ENCODE measurements around the gene USP43. TPM values are rescaled to one million over a fixed set of nuclear protein-coding genes. Genes with fewer than 3 reads are reported as not detected.
A peak's percentile ranks its signal among the peaks of the same experiment; 100 is the strongest.
"Not testable (repeated sequence)": the region's sequence is repeated elsewhere in the genome, so short reads cannot be mapped to it uniquely, and the experiment has no call there.

USP43 gene, protein sequence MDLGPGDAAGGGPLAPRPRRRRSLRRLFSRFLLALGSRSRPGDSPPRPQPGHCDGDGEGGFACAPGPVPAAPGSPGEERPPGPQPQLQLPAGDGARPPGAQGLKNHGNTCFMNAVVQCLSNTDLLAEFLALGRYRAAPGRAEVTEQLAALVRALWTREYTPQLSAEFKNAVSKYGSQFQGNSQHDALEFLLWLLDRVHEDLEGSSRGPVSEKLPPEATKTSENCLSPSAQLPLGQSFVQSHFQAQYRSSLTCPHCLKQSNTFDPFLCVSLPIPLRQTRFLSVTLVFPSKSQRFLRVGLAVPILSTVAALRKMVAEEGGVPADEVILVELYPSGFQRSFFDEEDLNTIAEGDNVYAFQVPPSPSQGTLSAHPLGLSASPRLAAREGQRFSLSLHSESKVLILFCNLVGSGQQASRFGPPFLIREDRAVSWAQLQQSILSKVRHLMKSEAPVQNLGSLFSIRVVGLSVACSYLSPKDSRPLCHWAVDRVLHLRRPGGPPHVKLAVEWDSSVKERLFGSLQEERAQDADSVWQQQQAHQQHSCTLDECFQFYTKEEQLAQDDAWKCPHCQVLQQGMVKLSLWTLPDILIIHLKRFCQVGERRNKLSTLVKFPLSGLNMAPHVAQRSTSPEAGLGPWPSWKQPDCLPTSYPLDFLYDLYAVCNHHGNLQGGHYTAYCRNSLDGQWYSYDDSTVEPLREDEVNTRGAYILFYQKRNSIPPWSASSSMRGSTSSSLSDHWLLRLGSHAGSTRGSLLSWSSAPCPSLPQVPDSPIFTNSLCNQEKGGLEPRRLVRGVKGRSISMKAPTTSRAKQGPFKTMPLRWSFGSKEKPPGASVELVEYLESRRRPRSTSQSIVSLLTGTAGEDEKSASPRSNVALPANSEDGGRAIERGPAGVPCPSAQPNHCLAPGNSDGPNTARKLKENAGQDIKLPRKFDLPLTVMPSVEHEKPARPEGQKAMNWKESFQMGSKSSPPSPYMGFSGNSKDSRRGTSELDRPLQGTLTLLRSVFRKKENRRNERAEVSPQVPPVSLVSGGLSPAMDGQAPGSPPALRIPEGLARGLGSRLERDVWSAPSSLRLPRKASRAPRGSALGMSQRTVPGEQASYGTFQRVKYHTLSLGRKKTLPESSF
- under 1 TPM in 3 of 4 donors, not detected in 1; 0.17 to 0.84 (median 0.17) TPM for total RNA-seq

DNA sequence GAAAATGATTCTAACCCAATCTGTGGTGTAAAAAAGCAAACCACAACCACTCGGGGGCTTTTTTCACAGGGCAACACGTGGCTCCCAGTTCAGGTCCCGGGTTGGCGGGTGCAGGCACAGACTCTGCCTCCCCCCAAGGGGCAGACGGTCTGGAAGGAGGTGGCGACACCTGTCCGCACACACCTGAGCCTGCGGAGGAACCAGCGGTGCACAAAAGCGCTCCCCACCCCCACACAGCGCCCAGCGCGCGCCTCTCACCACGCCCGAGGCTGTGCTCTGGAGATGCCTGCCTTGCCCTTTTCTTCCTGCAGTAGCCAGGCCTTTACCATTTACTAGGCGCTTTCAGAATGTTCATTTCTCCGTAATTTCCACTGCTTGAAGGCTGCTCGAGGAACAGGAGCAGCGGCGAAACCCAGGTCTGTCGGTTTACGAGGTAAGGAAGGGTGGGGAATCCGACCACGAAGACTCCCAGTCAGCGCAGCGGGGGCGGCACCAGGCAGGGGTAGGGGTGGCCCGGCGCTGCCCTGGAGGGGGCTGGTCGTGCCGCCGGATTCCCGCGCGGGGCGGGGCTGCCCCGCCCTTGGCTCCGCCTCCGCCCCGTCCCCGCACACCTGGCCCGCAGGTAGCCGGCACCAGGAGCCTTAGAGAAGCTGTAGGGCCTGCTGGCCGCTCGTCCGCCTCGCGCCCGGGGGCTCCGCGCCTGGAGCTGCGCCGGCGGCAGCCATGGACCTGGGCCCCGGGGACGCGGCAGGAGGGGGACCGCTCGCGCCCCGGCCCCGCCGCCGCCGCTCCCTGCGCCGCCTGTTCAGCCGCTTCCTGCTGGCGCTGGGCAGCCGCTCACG is at the start of gene USP43:
Gene USP43 (plus strand): TSS at position 608 of the 842 bp plus-strand sequence. CDS start 116 bp downstream, at position 724.
- intact Hi-C loops (cut with DNase I), result no loop called here
- peak within 1 kb of the TSS in 1 of 4 donors; percentile 11 for H3K27ac ChIP-seq (replicated peaks in 1 of 4)
- WGBS, result under 1% methylated on average over 17 of the region's 72 CpGs

DNA sequence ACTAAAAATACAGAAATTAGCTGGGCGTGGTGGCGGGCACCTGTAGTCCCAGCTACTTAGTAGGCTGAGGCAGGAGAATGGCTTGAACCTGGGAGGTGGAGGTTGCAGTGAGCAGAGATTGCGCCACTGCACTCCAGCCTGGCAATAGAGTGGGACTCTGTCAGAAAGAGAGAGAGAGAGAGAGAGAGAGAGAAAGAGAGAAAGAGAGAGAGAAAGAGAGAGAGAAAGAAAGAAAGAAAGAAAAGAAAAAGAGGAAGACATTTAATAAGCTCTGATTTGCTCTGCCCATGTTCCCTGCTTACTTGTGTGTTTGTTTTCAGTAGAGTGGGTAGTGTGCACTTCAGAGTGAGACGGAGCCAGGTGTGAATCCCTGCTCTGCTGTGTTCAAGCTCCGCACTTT is 47.7 kb upstream of the USP43 start:
- DNase-seq (ENCODE audit: extremely low spot score); H3K4me1 ChIP-seq; H3K9me3 ChIP-seq; intact Hi-C loops (cut with DNase I); H3K27ac ChIP-seq (replicated peaks in 1 of 4); H3K27me3 ChIP-seq; H3K4me3 ChIP-seq; H3K36me3 ChIP-seq: not testable (repeated sequence)
- 85% methylated on average over 5 of the region's 5 CpGs for WGBS

More for the DNA sequence above, at the start of gene USP43:
- no peak for DNase-seq (ENCODE audit: extremely low spot score)
- Histone ChIP-seq H3K27me3 (peaks cover 0 to 68% (median 21%) of the 10 kb centered on the region in 4 donors), H3K4me3 (peak within 1 kb of the TSS; percentile 49 to 56 (median 53)), H3K36me3 (no peaks in the 10 kb centered on the region), H3K4me1 (peaks cover 7 to 25% (median 21%) of the 10 kb centered on the region in 4 donors), H3K9me3 (no peaks in the 10 kb centered on the region)
- TF ChIP-seq EP300 (IDR thresholded peaks at IDR 0.05), result no peak
- TF ChIP-seq POLR2AphosphoS5 (IDR thresholded peaks at IDR 0.05), result no peak
- TF ChIP-seq, protein P1, sequence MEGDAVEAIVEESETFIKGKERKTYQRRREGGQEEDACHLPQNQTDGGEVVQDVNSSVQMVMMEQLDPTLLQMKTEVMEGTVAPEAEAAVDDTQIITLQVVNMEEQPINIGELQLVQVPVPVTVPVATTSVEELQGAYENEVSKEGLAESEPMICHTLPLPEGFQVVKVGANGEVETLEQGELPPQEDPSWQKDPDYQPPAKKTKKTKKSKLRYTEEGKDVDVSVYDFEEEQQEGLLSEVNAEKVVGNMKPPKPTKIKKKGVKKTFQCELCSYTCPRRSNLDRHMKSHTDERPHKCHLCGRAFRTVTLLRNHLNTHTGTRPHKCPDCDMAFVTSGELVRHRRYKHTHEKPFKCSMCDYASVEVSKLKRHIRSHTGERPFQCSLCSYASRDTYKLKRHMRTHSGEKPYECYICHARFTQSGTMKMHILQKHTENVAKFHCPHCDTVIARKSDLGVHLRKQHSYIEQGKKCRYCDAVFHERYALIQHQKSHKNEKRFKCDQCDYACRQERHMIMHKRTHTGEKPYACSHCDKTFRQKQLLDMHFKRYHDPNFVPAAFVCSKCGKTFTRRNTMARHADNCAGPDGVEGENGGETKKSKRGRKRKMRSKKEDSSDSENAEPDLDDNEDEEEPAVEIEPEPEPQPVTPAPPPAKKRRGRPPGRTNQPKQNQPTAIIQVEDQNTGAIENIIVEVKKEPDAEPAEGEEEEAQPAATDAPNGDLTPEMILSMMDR (IDR thresholded peaks at IDR 0.05), result no peak
- no peak for TF ChIP-seq POLR2A (IDR thresholded peaks at IDR 0.05; ENCODE audit: low read depth)

GRCh38 chr17:9598661-9599060 is 46.7 kb upstream of the USP43 start:
- intact Hi-C loops (cut with DNase I), result no loop called here
- Histone ChIP-seq H3K27ac (replicated peaks in 1 of 4) (no peak overlapping the region), H3K27me3 (no peaks in the 10 kb centered on the region), H3K4me1 (no peaks in the 10 kb centered on the region), H3K9me3 (no peaks in the 10 kb centered on the region), H3K36me3 (no peaks in the 10 kb centered on the region), H3K4me3 (no peak overlapping the region)
- 83% methylated on average over 4 of the region's 4 CpGs for whole genome bisulfite sequencing
- TF ChIP-seq POLR2AphosphoS5 (IDR thresholded peaks at IDR 0.05) (no peak), POLR2A (IDR thresholded peaks at IDR 0.05; ENCODE audit: low read depth) (no peak), EP300 (IDR thresholded peaks at IDR 0.05) (no peak)
- TF ChIP-seq, protein P1 (IDR thresholded peaks at IDR 0.05), result no peak
- DNase-seq (ENCODE audit: extremely low spot score), result peak; percentile 29

DNA sequence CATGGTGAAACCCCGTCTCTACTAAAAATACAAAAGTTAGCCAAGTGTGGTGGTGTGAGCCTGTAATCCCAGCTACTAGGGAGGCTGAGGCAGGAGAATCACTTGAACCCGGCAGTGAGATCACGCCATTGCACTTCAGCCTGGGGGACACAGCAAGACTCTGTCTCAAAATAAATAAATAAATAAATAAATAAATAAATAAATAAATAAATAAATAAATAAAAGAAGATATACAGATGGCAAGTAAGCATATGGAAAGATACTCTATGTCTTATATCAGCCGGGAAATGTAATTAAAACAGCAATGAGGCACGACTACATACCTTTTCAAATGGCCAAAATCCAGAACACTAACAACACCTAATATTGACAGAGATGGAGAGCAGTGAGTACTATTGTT is 40.7 kb upstream of the USP43 start:
- whole genome bisulfite sequencing, result 85% methylated on average over 5 of the region's 5 CpGs

GRCh38 chr17:9606453-9606852 is 38.9 kb upstream of the USP43 start:
- Histone ChIP-seq H3K27me3 (no peaks in the 10 kb centered on the region), H3K4me3 (no peak overlapping the region), H3K4me1 (no peaks in the 10 kb centered on the region), H3K27ac (replicated peaks in 1 of 4) (no peak overlapping the region), H3K9me3 (no peaks in the 10 kb centered on the region), H3K36me3 (no peaks in the 10 kb centered on the region)
- 90% methylated on average over 6 of the region's 6 CpGs for WGBS
- no peak for DNase-seq (ENCODE audit: extremely low spot score)
- intact Hi-C loops (cut with DNase I), result no loop called here
- no peak for TF ChIP-seq POLR2AphosphoS5 (IDR thresholded peaks at IDR 0.05)
- TF ChIP-seq, protein P1 (IDR thresholded peaks at IDR 0.05), result no peak
- TF ChIP-seq EP300 (IDR thresholded peaks at IDR 0.05), result no peak
- no peak for TF ChIP-seq POLR2A (IDR thresholded peaks at IDR 0.05; ENCODE audit: low read depth)

More for the DNA sequence above, 40.7 kb upstream of the USP43 start:
- H3K4me1 ChIP-seq; H3K9me3 ChIP-seq; DNase-seq (ENCODE audit: extremely low spot score); H3K27ac ChIP-seq (replicated peaks in 1 of 4); H3K27me3 ChIP-seq; H3K4me3 ChIP-seq; H3K36me3 ChIP-seq; intact Hi-C loops (cut with DNase I): not testable (repeated sequence)

DNA sequence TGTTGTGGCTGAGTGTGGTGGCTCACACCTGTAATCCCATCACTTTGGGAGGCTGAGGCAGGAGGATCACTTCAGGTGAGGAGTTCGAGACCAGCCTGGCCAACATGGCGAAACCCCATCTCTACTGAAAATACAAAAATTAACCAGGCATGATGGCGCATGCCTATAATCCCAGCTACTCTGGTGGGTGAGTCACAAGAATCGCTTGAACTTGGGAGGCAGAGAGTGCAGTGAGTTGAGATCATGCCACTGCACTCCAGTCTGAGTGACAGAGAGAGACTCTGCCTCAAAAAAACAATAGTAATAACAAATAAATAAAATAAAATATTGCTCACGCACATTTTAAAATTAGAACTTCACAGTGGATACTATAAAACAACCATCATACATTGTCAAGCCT is 38.3 kb upstream of the USP43 start:
- DNase-seq (ENCODE audit: extremely low spot score); H3K4me1 ChIP-seq; H3K4me3 ChIP-seq; H3K27ac ChIP-seq (replicated peaks in 1 of 4); H3K27me3 ChIP-seq; H3K9me3 ChIP-seq; H3K36me3 ChIP-seq; intact Hi-C loops (cut with DNase I): not testable (repeated sequence)
- WGBS, result 80% methylated on average over 5 of the region's 5 CpGs

Measured in esophagus muscularis mucosa (tissue), 4 donors.